SJSA1 (cell line): ENCODE data around the gene FAM193A. TPM values are rescaled to one million over a fixed set of nuclear protein-coding genes. Genes with fewer than 3 reads are reported as not detected.

Experiments
- DNase-seq, 2 experiments: peaks; one replicate each; pipeline ENCODE4 v3.0.0-alpha.2; 2015 to 2020; ENCODE audit warnings: low spot score in 2 of 2, low read depth in 1 of 2
- H3K27ac ChIP-seq: fragments of 250-450 bp; sonication (Bioruptor Pico); 2 replicates; pipeline ENCODE4 v1.5.1; 2020; ENCODE audit warnings: mild to moderate bottlenecking, moderate library complexity
- H3K27me3 ChIP-seq: fragments of 250-450 bp; sonication (Bioruptor Pico); replicated peaks from 2 replicates; pipeline ENCODE4 v1.5.1; 2020; ENCODE audit warnings: mild to moderate bottlenecking, moderate library complexity
- H3K36me3 ChIP-seq: fragments of 250-450 bp; sonication (Bioruptor Pico); 2 replicates; pipeline ENCODE4 v1.5.1; 2020; ENCODE audit warnings: mild to moderate bottlenecking
- H3K4me1 ChIP-seq: fragments of 250-450 bp; sonication (Bioruptor Pico); replicated peaks from 2 replicates; pipeline ENCODE4 v1.6.1; 2021; ENCODE audit warnings: mild to moderate bottlenecking
- H3K4me3 ChIP-seq: fragments of 250-450 bp; sonication (Bioruptor Pico); 2 replicates; pipeline ENCODE4 v1.5.1; 2020; ENCODE audit warnings: mild to moderate bottlenecking
- H3K9me3 ChIP-seq: fragments of 250-450 bp; sonication (Bioruptor Pico); replicated peaks from 2 replicates; pipeline ENCODE4 v1.5.1; 2020; ENCODE audit warnings: mild to moderate bottlenecking
- total RNA-seq: library from RNA; depleted of rRNA; stranded (reverse); fragments of >200 nt; shearing (Covaris generic); gene quantifications from 2 replicates; pipeline ENCODE4 v1.2.3, GENCODE V29; 2014

The FAM193A gene
- total RNA-seq, 1 experiment from 2014 or later, result 7.6 TPM

DNA sequence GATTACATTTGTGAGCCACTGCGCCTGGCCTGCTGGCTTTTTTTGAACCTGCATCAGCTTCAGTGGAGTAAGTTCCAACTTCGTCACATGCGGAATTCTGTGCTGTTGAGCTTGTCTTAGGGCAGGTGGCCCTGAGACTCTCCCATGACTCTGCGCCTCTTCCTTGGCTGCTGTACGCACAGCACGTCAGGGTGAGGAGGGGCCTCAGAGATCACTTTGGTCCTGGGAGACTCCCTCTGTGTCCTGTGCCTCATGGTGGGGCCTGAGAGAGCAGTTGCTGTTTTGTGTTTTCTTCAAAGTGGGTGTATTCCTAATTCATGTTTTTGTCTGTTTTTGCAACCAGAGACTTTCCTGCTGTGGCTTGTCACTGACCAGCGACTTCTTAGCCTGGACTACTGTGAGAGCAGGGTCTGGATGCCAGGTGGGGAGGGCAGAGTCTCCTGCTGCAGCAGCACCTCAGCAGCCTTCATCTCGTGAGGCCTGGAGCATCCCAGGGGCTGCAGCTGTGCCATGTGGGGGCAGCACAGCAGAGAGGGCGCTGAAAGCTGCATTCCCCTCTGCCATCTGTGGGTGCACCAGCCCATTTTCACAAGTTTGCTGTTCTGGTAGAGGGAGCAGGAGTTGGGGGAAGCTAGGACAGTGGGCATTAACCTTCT, 111.8 kb downstream of the FAM193A start:
- peaks cover 6% of the 10 kb centered on the region for H3K36me3 ChIP-seq
- no peak overlapping the region for H3K27ac ChIP-seq
- no peaks in the 10 kb centered on the region for H3K9me3 ChIP-seq
- H3K4me1 ChIP-seq, result no peaks in the 10 kb centered on the region
- H3K4me3 ChIP-seq, result no peak overlapping the region
- H3K27me3 ChIP-seq, result no peaks in the 10 kb centered on the region
- no peak for DNase-seq

DNA sequence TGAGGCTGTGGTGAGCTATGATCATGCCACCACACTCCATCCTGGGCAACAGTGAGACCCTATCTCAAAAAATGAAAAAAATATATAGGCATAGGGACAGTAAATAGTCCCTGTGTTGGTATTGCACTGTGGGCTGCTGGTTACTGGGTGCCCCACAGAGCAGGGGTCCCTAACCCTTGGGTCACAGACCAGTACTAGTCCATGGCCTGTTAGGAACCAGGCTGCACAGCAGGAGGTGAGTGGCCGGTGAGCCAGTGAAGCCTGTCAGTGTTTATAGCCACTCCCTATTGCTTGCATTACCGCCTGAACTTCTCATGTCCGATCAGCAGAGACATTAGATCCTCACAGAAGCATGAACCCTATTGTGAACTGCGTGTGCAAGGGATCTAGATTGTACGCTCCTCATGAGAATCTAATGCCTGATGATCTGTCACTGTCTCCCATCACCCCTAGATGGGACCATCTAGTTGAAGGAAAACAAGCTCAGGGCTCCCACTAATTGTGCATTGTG, 113.2 kb downstream of the FAM193A start:
- no peaks in the 10 kb centered on the region for H3K4me1 ChIP-seq
- H3K27me3 ChIP-seq, result no peaks in the 10 kb centered on the region
- H3K27ac ChIP-seq, result no peak overlapping the region
- H3K4me3 ChIP-seq, result no peak overlapping the region
- peaks cover 6% of the 10 kb centered on the region for H3K36me3 ChIP-seq
- no peaks in the 10 kb centered on the region for H3K9me3 ChIP-seq
- no peak for DNase-seq

DNA sequence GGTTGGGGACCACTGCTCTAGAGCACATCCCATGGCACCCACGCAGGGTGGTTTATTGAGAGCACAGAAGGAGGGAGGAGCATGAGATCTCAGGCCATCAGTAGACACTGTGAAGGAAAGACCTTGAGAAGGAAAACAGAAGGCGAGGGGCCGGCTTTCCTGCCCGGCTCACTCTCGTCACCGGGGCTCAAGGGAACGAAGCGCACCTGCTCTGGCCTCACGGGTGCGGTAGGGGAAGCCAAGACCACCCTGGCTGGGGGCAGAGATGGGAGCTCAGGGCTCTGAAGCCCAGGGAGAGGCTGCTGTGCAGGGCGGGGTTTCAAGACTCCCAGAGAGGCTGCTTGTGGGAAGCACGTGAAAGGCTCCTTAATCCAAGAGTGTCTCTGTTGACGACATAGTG, 113.8 kb downstream of the FAM193A start:
- no peaks in the 10 kb centered on the region for H3K27me3 ChIP-seq
- DNase-seq, result peak in 1 of 2 experiments; percentile 17
- no peak overlapping the region for H3K27ac ChIP-seq
- no peaks in the 10 kb centered on the region for H3K9me3 ChIP-seq
- H3K4me3 ChIP-seq, result no peak overlapping the region
- no peaks in the 10 kb centered on the region for H3K4me1 ChIP-seq
- H3K36me3 ChIP-seq, result peaks cover 6% of the 10 kb centered on the region

DNA sequence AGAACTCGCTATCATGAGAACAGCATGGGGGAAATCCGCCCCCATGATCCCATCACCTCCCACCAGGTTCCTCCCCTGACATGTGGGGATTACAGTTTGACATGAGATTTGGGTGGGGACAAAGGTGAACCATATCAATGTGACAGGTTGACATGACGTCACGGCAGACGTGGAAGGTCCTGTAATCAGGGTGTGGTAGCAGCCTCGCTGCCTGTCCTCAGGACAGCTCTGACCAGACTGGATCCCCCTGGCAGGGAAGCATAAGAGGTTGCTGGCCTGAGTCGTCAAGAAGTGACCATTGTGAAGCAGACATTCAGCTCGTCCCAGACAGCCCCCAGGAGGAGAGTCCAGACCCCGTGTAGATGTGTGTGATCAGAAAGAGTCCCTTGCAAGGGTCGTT, 115.1 kb downstream of the FAM193A start:
- no peak overlapping the region for H3K4me3 ChIP-seq
- no peaks in the 10 kb centered on the region for H3K4me1 ChIP-seq
- H3K36me3 ChIP-seq, result peaks cover 5% of the 10 kb centered on the region
- H3K27ac ChIP-seq, result no peak overlapping the region
- H3K9me3 ChIP-seq, result no peaks in the 10 kb centered on the region
- no peaks in the 10 kb centered on the region for H3K27me3 ChIP-seq
- DNase-seq, result peak in 1 of 2 experiments; percentile 16

DNA sequence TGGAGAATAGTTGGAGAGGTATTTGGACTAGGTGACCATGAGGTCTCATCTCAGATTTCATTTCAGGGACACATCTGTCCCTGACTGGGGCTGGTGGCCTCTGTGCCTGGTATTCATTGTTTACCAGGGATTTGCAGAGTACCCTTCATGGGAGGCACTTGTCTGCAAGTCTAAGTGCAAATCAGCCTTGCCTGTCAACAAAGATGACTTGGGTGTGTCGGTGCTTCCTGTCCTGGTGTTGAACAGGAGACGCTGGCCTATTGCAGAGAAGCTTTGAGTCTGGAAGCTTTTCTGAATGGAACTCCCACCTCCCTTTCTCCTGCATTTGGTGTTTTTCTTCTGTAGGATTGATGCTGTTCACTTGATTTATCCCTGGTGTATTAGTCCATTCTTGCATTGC, 115.6 kb downstream of the FAM193A start:
- no peaks in the 10 kb centered on the region for H3K9me3 ChIP-seq
- H3K27me3 ChIP-seq, result no peaks in the 10 kb centered on the region
- no peak overlapping the region for H3K4me3 ChIP-seq
- peak in 1 of 2 experiments; percentile 4 for DNase-seq
- H3K27ac ChIP-seq, result no peak overlapping the region
- peaks cover 3% of the 10 kb centered on the region for H3K36me3 ChIP-seq
- no peaks in the 10 kb centered on the region for H3K4me1 ChIP-seq

DNA sequence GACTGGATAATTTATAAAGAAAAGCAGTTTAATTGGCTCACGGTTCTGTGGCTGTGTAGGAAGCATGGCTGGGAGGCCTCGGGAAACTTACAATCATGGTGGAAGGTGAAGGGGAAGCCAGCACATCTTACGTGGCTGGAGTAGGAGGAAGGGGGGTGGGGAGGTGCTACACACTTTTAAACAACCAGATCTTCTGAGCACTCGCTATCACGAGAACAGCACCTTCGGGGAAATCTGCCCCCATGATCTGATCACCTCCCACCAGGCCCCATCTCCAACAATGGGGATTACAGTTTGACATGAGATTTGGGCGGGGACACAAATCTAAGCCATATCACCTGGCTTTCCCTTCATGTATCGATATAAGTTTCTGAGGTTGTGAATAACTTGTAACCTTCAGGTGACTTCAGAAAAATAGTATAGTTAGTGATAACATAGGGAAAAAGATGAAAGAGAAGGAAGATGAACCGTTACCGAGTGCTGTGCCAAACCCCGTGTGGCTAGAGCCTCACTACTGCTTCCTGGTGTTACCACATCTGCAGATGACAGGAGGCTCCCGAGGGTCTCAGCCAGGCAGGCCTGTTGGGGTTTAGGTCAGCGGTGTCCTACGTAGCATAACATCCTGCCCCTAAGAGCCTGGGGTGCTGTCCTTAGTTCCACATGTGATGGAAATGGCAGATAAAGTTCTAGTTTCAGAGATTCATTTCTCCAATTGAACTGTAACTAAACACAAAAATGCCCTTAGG, 116.1 kb downstream of the FAM193A start:
- Histone ChIP-seq H3K27me3 (no peaks in the 10 kb centered on the region), H3K4me3 (no peak overlapping the region), H3K4me1 (no peaks in the 10 kb centered on the region), H3K36me3 (peaks cover 3% of the 10 kb centered on the region), H3K9me3 (no peaks in the 10 kb centered on the region), H3K27ac (no peak overlapping the region)
- DNase-seq, result peak in 1 of 2 experiments; percentile 1

DNA sequence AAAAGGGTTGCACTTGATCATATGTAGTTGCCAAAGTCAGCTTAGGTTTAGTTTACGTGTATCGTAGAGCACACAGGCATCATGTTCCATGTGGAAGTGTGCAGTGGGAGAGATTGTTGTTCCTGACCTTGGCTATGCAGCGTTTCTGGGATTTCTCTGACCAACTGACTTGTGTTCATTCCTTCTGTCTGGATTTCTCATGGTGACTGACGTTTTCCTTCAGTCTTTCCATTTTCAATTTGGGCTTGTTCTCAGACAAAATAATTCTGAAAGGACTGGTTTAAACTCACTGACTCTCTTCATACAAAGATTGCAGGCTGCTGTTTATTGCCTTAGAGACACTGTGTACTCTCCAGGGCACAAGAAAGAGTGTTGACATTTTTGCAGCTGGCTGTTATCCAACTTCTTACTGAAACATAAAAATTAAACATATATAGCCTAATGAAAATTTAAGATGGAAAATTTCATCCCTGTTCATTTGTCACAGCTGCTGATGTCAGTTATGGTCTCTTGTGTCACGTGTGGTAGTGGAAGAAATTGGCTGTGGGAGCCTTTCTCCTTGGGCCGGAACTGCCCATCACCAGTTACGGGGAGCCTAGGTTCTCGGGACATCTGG, 124.3 kb downstream of the FAM193A start:
- Histone ChIP-seq H3K4me1 (peaks cover 3% of the 10 kb centered on the region; the same call in 1 of the 2 replicates), H3K27me3 (no peaks in the 10 kb centered on the region), H3K4me3 (no peak overlapping the region), H3K36me3 (peaks cover 4% of the 10 kb centered on the region; the same call in 1 of the 2 replicates), H3K27ac (no peak overlapping the region), H3K9me3 (no peaks in the 10 kb centered on the region)
- DNase-seq, result no peak

DNA sequence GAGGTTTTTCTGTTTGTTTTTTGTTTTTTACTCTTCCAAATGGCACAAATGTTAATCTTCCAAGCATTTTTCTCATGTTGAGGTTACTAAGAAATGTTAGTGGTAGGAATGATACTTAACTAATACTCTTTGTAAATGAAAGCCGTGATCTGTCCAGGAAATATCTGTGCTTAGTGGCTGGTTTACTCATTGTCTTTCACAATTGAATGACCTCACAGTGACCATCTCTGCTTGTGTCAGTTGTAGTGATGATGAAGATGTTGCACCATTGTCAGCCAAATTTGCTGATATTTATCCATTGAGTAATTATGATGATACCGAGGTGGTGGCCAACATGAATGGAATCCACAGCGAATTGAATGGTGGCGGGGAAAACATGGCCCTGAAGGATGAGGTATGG, 126.2 kb downstream of the FAM193A start:
- Histone ChIP-seq H3K4me3 (no peak overlapping the region), H3K36me3 (peaks cover 4% of the 10 kb centered on the region; the same call in 1 of the 2 replicates), H3K4me1 (peaks cover 3% of the 10 kb centered on the region; the same call in 1 of the 2 replicates), H3K27ac (no peak overlapping the region), H3K9me3 (no peaks in the 10 kb centered on the region), H3K27me3 (no peaks in the 10 kb centered on the region)
- DNase-seq, result no peak

DNA sequence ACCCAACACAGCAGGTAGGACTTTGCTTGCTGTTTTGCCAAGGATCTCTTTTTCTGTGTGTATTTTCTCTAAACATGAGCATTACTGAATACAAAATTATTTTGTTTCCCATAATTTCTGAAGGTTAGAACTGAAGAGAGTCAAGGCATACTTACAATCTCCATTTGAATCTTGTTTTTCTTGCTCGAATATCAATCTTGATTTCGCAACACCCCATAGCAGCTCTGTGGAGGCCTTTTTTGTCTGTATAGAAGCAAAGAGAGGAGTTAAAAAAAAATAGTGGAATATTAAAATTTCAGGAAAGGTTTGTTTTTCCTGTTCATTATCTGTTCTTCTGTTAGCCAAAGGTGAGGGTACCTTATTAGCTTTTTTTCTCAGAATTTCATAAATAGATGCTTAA, 126.8 kb downstream of the FAM193A start:
- H3K36me3 ChIP-seq, result no peaks in the 10 kb centered on the region; the same call in 1 of the 2 replicates
- no peaks in the 10 kb centered on the region for H3K27me3 ChIP-seq
- no peak overlapping the region for H3K27ac ChIP-seq
- peaks cover 3% of the 10 kb centered on the region; the same call in 1 of the 2 replicates for H3K4me1 ChIP-seq
- no peak for DNase-seq
- H3K4me3 ChIP-seq, result no peak overlapping the region
- H3K9me3 ChIP-seq, result no peaks in the 10 kb centered on the region

DNA sequence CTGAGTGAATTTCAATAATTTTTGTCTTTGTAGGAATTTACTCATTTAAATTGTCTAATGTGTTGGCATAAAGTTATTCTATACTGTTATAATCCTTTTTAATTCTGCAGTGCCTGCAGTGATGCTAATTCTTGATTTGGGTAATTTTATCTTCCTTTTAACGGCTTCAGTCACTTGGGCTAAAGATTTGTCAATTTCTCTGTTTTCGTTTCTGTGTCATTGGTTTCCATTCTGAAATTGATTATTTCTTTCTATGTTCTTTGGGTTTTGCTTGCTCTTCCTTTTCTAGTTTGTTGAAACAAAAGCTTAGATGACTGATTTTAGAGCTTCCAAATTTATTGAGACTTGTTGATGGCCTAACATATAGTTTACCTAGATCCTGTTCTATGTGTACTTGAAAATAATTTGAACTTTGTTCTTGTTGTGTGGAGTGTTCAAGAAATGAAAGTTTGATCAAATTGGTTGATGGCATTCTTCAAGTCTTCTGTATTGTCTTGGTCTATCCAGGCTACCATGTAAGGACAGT, 130.3 kb downstream of the FAM193A start:
- DNase-seq, result no peak
- Histone ChIP-seq H3K9me3 (no peaks in the 10 kb centered on the region), H3K36me3 (no peaks in the 10 kb centered on the region; the same call in 1 of the 2 replicates), H3K27me3 (no peaks in the 10 kb centered on the region), H3K4me3 (no peak overlapping the region), H3K27ac (no peak overlapping the region), H3K4me1 (peaks cover 3% of the 10 kb centered on the region; the same call in 1 of the 2 replicates)

DNA sequence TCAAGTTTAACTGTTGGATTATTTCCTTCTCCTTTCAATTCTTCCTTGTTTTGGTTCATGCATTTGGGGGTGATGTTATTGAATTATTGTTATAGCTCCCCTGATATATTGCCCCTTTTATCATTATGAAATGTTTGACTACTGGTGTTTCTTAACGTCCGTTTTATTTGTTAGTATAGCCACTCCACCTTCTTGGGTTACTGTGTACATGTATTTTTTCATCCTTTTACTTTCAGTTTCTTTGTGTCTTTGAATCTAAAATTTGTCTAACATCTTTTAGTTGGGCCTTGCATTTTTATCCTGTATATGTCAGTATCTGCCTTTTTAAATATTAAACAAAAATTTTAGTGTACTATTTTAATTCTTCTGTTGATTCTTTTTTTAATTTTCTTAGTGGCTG, 131.0 kb downstream of the FAM193A start:
- no peak overlapping the region for H3K4me3 ChIP-seq
- H3K27me3 ChIP-seq, result no peaks in the 10 kb centered on the region
- peaks cover 3% of the 10 kb centered on the region; the same call in 1 of the 2 replicates for H3K4me1 ChIP-seq
- no peak for DNase-seq
- H3K27ac ChIP-seq, result no peak overlapping the region
- peaks cover 5% of the 10 kb centered on the region; the same call in 1 of the 2 replicates for H3K36me3 ChIP-seq
- H3K9me3 ChIP-seq, result no peaks in the 10 kb centered on the region

DNA sequence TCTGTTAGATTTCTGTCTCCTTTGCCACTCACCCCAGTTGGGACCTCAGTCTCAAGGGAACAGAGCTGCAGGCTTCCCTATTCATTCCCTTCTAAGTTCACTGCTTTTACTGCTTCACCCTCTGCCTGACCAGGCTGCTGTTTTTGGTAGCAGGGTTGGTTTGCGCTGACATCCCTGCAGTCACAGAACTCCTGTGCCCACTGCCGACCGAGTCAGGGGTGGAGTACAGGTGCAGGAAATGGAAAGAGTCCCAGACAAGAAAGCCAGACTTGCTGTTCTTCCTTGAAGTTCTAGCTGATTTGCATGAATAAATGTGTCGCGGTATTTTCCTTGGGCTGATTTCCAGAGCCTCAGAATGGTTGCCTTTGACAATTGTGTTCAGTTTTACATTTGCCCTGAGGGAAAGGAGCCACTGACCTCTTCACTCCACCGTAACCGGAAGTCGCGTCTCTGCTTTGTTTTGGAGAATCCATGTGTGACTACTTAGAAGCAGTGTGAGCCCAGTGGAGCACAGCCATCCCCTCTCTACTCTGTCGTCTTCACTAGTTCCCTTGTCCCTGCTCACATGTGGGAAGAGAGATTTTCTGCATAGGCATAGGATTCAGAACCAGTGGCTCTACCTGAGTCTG, 134.9 kb downstream of the FAM193A start:
- H3K4me3 ChIP-seq, result no peak overlapping the region
- no peaks in the 10 kb centered on the region for H3K4me1 ChIP-seq
- H3K9me3 ChIP-seq, result no peaks in the 10 kb centered on the region
- no peak overlapping the region for H3K27ac ChIP-seq
- DNase-seq, result no peak
- peaks cover 7% of the 10 kb centered on the region for H3K36me3 ChIP-seq
- H3K27me3 ChIP-seq, result no peaks in the 10 kb centered on the region

DNA sequence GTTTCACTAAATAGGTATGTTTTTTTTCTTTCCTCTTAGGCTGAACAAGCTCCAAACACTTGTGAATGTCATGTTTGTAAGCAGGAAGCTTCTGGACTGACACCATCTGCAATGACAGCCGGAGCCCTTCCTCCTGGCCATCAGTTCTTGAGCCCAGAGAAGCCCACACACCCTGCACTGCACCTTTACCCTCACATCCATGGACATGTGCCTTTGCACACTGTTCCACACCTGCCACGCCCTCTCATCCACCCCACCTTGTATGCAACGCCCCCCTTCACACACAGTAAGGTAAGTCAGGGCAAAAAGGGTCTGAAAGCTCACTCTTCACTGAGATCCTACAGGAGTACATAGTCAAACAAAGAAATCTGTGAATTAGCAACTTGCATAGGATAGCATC, 135.6 kb downstream of the FAM193A start:
- Histone ChIP-seq H3K27ac (no peak overlapping the region), H3K36me3 (peaks cover 7% of the 10 kb centered on the region), H3K4me1 (no peaks in the 10 kb centered on the region), H3K4me3 (no peak overlapping the region), H3K9me3 (no peaks in the 10 kb centered on the region), H3K27me3 (no peaks in the 10 kb centered on the region)
- no peak for DNase-seq
